IPS-20b (cell line): ENCODE data around the gene FOXD4L1.
"Not testable (repeated sequence)": the region's sequence is repeated elsewhere in the genome, so short reads cannot be mapped to it uniquely, and the experiment has no call there.

Experiments used
- H3K27ac ChIP-seq: one replicate; pipeline ENCODE4 v1.5.1; 2013; ENCODE audit warnings: low read length
- H3K27me3 ChIP-seq: 2 replicates; pipeline ENCODE4 v1.6.1; 2013; ENCODE audit warnings: mild to moderate bottlenecking, low read length, inconsistent platforms; ENCODE audit not compliant: insufficient read depth
- H3K36me3 ChIP-seq: 2 replicates; pipeline ENCODE4 v1.6.1; 2013; ENCODE audit warnings: low read depth, mild to moderate bottlenecking, inconsistent platforms, low read length, moderate library complexity; ENCODE audit not compliant: insufficient read depth
- H3K4me1 ChIP-seq: 2 replicates; pipeline ENCODE4 v1.6.1; 2013; ENCODE audit warnings: mild to moderate bottlenecking, control low read depth, inconsistent platforms, low read length, moderate library complexity; ENCODE audit not compliant: insufficient read depth
- H3K4me3 ChIP-seq: 2 replicates; pipeline ENCODE4 v1.5.1; 2013; ENCODE audit warnings: mild to moderate bottlenecking, low read length, inconsistent platforms
- H3K9ac ChIP-seq: 2 replicates; pipeline ENCODE4 v1.6.1; 2013; ENCODE audit warnings: low read depth, mild to moderate bottlenecking, inconsistent platforms, low read length, moderate library complexity
- H3K9me3 ChIP-seq: 2 replicates; pipeline ENCODE4 v1.6.1; 2013; ENCODE audit warnings: mild to moderate bottlenecking, low read depth, low read length, inconsistent platforms; ENCODE audit not compliant: insufficient read depth

The FOXD4L1 gene

GRCh38 chr2:113498365-113498764 lies at the start of gene FOXD4L1:
FOXD4L1 (plus strand) TSS chr2:113498665; CDS start chr2:113499257, 592 bp downstream.
- H3K27me3 ChIP-seq: peaks cover 64% of the 10 kb centered on the region
- not testable (repeated sequence) for H3K9ac ChIP-seq, H3K4me3 ChIP-seq, H3K36me3 ChIP-seq, H3K27ac ChIP-seq, H3K4me1 ChIP-seq, H3K9me3 ChIP-seq

DNA sequence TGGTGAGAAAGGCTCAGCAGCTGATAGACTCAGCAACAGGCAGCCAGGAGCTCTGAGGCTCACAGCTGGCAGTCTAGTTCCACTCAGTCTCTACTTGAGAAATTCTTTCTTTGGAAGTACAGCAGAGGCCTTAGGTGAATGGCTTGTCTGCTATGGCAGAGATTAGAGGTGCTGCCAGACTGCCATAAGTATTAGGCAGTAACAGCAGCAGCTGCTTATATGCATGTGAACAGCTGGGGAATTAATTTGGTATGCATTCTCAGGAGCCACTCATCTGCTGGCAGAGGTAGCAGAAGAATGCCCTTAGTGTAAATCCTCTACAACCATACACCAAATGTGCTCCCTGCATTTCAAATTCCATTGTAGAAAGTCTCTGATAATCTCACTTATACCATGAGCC lies 32.7 kb upstream of the FOXD4L1 start:
- H3K36me3 ChIP-seq, H3K4me1 ChIP-seq, H3K9me3 ChIP-seq, H3K4me3 ChIP-seq, H3K9ac ChIP-seq, H3K27ac ChIP-seq, H3K27me3 ChIP-seq: not testable (repeated sequence)

GRCh38 chr2:113476688-113477368 lies 21.6 kb upstream of the FOXD4L1 start:
- not testable (repeated sequence) for H3K27ac ChIP-seq, H3K9ac ChIP-seq, H3K9me3 ChIP-seq, H3K27me3 ChIP-seq, H3K4me3 ChIP-seq, H3K4me1 ChIP-seq, H3K36me3 ChIP-seq

DNA sequence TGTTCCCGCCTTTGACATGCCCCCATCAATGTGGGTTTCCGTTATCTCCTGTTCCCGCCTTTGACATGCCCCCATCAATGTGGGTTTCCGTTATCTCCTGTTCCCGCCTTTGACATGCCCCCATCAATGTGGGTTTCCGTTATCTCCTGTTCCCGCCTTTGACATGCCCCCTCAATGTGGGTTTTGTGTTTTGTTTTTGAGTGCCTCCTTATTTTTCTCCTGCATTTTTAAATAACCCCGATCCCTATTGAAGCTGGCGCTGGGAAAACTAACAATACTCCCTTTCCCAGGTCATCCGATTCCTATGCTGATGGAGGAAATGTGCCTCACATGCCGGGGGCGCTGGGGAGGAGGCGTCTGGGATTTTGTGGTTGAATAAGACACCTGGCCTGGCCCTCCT lies 1.9 kb upstream of the FOXD4L1 start:
- H3K9ac ChIP-seq, H3K4me3 ChIP-seq, H3K4me1 ChIP-seq, H3K36me3 ChIP-seq, H3K9me3 ChIP-seq, H3K27ac ChIP-seq: not testable (repeated sequence)
- H3K27me3 ChIP-seq: peaks cover 46% of the 10 kb centered on the region

- not testable (repeated sequence) for H3K4me3 ChIP-seq, H3K9ac ChIP-seq, H3K9me3 ChIP-seq, H3K36me3 ChIP-seq, H3K27ac ChIP-seq, H3K4me1 ChIP-seq
- H3K27me3 ChIP-seq: peaks cover 73% of the 10 kb centered on the region
These were observed 787 bp downstream of the FOXD4L1 start for GRCh38 chr2:113499019-113499885.

GRCh38 chr2:113499886-113500722 lies 1.6 kb downstream of the FOXD4L1 start:
- H3K4me1 ChIP-seq, H3K9me3 ChIP-seq, H3K36me3 ChIP-seq, H3K9ac ChIP-seq, H3K27ac ChIP-seq, H3K4me3 ChIP-seq: not testable (repeated sequence)
- peaks cover 79% of the 10 kb centered on the region for H3K27me3 ChIP-seq

GRCh38 chr2:113500723-113501038 lies 2.2 kb downstream of the FOXD4L1 start:
- H3K9me3 ChIP-seq, H3K36me3 ChIP-seq, H3K27ac ChIP-seq, H3K4me1 ChIP-seq, H3K4me3 ChIP-seq, H3K9ac ChIP-seq: not testable (repeated sequence)
- H3K27me3 ChIP-seq: peaks cover 85% of the 10 kb centered on the region

DNA sequence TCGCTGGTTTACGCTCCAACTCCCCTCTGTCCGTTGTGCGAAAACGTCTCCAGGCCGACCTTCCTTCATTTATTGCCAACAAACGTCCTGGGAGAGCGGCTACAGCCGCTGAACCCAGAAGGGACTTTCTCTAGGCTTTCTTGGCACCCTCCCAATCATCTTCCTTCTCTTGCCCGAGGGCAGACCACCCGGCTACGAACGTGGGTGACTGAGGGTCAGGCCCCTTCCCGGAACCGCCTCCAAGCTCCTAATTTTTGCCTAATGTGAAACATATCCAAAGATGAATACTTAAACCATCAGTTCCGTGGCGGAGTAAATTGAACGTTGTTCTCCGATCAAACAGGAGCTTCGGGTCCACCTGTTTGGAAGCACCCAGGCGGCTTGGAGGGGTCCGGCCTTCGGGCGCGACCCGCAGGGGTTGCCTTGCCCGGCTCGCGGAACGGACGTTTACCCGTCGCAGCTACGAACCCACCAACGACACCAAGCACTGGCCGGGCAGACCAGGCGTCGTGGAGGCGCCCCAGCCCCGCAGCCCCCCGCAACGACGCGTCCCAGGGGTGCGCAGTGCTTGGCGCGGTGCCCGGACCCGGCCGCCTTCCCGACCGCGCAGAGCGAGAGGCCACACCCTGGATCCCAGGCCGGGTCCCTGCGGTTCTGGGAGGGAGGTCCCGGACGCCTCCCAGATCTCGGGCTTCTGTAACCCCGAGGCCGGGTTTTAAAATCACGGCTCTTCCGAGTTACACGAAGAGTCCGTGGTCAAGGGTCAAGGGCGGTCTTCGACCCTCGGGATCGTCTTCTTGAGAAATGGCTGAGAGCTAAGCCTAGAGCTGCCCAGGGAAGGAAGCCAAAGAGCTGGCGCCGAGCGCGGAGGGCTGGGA lies 4.0 kb downstream of the FOXD4L1 start:
- Histone ChIP-seq H3K4me3 (peak overlapping the region; percentile 47; the same call in 1 of the 2 replicates), H3K27me3 (peaks cover 95% of the 10 kb centered on the region)
- H3K9ac ChIP-seq, H3K9me3 ChIP-seq, H3K36me3 ChIP-seq, H3K4me1 ChIP-seq, H3K27ac ChIP-seq: not testable (repeated sequence)

GRCh38 chr2:113503094-113504042 lies 4.9 kb downstream of the FOXD4L1 start:
- peak overlapping the region; percentile 47; the same call in 1 of the 2 replicates for H3K4me3 ChIP-seq
- not testable (repeated sequence) for H3K36me3 ChIP-seq, H3K27ac ChIP-seq, H3K9ac ChIP-seq, H3K9me3 ChIP-seq, H3K4me1 ChIP-seq
- H3K27me3 ChIP-seq: peaks cover 95% of the 10 kb centered on the region

GRCh38 chr2:113504081-113504480 lies 5.6 kb downstream of the FOXD4L1 start:
- not testable (repeated sequence) for H3K4me3 ChIP-seq, H3K4me1 ChIP-seq, H3K9me3 ChIP-seq, H3K36me3 ChIP-seq, H3K9ac ChIP-seq, H3K27ac ChIP-seq
- peaks cover 95% of the 10 kb centered on the region for H3K27me3 ChIP-seq
